Transverse colon (tissue), 3 donors: ENCODE results near the gene ZNF574.

ENCODE experiments used
- EP300 ChIP-seq: sonication (generic); formaldehyde crosslinking; IDR thresholded peaks from one replicate; pipeline ENCODE4 v1.6.1; 2017; ENCODE audit warnings: antibody characterized with exemption, low read depth
- POLR2A ChIP-seq: fragments of 450-650 bp; IDR thresholded peaks from one replicate; pipeline ENCODE4 v1.6.1; 2016; ENCODE audit warnings: antibody characterized with exemption, mild to moderate bottlenecking, moderate library complexity
- TF ChIP-seq, protein P1 (sequence below), 5 experiments: fragments of 200-600 bp in 3 of 5; fragments of 450-650 bp in 2 of 5; sonication (generic) in 3 of 5; IDR thresholded peaks; 1 replicate in 2 of 5; 2 replicates in 3 of 5; pipeline ENCODE4 v1.5.1; 2016 to 2017; ENCODE audit warnings: antibody characterized with exemption in 5 of 5, inconsistent platforms in 3 of 5, mild to moderate bottlenecking in 2 of 5, moderate library complexity in 1 of 5

DNA sequence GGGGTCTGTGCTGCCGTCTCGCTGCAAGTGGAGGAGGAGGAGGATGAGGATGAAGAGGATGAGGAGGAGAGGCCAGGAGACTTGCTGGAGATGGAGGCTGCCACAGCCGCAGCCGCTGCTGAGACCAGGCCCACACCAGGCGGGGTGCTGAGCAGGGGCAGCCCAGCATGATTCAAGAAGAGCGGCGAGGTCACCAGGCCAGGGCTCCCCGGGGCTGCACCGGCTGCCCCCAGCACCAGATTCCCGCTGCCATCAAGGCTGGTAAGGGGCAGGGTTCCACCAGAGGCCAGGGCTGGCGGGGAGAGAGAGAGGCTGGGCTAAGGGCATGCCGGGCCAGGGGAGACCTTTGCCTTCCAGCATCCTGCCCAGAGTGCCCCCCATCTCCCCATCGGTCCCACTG, 15.3 kb downstream of the ZNF574 start:
- TF ChIP-seq, protein P1, sequence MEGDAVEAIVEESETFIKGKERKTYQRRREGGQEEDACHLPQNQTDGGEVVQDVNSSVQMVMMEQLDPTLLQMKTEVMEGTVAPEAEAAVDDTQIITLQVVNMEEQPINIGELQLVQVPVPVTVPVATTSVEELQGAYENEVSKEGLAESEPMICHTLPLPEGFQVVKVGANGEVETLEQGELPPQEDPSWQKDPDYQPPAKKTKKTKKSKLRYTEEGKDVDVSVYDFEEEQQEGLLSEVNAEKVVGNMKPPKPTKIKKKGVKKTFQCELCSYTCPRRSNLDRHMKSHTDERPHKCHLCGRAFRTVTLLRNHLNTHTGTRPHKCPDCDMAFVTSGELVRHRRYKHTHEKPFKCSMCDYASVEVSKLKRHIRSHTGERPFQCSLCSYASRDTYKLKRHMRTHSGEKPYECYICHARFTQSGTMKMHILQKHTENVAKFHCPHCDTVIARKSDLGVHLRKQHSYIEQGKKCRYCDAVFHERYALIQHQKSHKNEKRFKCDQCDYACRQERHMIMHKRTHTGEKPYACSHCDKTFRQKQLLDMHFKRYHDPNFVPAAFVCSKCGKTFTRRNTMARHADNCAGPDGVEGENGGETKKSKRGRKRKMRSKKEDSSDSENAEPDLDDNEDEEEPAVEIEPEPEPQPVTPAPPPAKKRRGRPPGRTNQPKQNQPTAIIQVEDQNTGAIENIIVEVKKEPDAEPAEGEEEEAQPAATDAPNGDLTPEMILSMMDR (IDR thresholded peaks at IDR 0.05), result no peak
- TF ChIP-seq POLR2A (no peak), EP300 (no peak)
